ENCODE measurements around the gene CORO6. TPM values are rescaled to one million over a fixed set of nuclear protein-coding genes. Genes with fewer than 3 reads are reported as not detected.
"Not testable (repeated sequence)": the region's sequence is repeated elsewhere in the genome, so short reads cannot be mapped to it uniquely, and the experiment has no call there.

CORO6 gene
- total RNA-seq, 1 donor from 2014 or later, result 7.1 TPM

- no peak overlapping the region for H3K4me3 Mint-ChIP-seq (ENCODE audit: unreplicated experiment)
- TF ChIP-seq, protein P1, sequence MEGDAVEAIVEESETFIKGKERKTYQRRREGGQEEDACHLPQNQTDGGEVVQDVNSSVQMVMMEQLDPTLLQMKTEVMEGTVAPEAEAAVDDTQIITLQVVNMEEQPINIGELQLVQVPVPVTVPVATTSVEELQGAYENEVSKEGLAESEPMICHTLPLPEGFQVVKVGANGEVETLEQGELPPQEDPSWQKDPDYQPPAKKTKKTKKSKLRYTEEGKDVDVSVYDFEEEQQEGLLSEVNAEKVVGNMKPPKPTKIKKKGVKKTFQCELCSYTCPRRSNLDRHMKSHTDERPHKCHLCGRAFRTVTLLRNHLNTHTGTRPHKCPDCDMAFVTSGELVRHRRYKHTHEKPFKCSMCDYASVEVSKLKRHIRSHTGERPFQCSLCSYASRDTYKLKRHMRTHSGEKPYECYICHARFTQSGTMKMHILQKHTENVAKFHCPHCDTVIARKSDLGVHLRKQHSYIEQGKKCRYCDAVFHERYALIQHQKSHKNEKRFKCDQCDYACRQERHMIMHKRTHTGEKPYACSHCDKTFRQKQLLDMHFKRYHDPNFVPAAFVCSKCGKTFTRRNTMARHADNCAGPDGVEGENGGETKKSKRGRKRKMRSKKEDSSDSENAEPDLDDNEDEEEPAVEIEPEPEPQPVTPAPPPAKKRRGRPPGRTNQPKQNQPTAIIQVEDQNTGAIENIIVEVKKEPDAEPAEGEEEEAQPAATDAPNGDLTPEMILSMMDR (IDR thresholded peaks at IDR 0.05), result no peak
- no peaks in the 10 kb centered on the region for H3K9me3 Mint-ChIP-seq (ENCODE audit: unreplicated experiment)
- H3K27ac Mint-ChIP-seq (ENCODE audit: unreplicated experiment), result no peak overlapping the region
- H3K36me3 Mint-ChIP-seq (ENCODE audit: unreplicated experiment), result peaks cover 20% of the 10 kb centered on the region
- no peaks in the 10 kb centered on the region for H3K27me3 Mint-ChIP-seq (ENCODE audit: unreplicated experiment)
- DNase-seq (ENCODE audit: extremely low spot score, unreplicated experiment), result no peak
- H3K4me1 Mint-ChIP-seq (ENCODE audit: unreplicated experiment), result no peaks in the 10 kb centered on the region
Observed at GRCh38 chr17:29653995-29654714, 31.4 kb upstream of the CORO6 start.

- Mint-ChIP-seq H3K9me3 (ENCODE audit: unreplicated experiment) (no peaks in the 10 kb centered on the region), H3K4me3 (ENCODE audit: unreplicated experiment) (no peak overlapping the region), H3K27me3 (ENCODE audit: unreplicated experiment) (no peaks in the 10 kb centered on the region), H3K27ac (ENCODE audit: unreplicated experiment) (no peak overlapping the region), H3K36me3 (ENCODE audit: unreplicated experiment) (peaks cover 23% of the 10 kb centered on the region), H3K4me1 (ENCODE audit: unreplicated experiment) (no peaks in the 10 kb centered on the region)
- no peak for DNase-seq (ENCODE audit: extremely low spot score, unreplicated experiment)
- TF ChIP-seq, protein P1 (IDR thresholded peaks at IDR 0.05), result no peak
Observed at GRCh38 chr17:29652976-29653375, 30.3 kb upstream of the CORO6 start.

DNA sequence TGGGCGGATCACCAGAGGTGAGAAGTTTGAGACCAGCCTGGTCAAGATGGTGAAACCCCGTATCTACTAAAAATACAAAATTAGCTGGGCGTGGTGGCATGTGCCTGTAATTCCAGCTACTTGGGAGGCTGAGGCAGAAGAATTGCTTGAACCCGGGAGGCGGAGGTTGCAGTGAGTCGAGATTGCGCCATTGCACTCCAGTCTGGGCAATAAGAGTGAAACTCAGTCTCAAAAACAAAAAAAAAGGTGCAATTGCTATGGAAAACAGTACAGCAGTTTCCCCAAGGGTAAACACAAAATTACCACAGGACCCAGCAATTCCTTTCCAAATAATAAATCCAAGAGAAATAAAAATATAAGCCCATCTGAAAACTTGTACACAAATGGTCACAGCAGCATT lies 29.2 kb upstream of the CORO6 start:
- not testable (repeated sequence) for H3K4me3 Mint-ChIP-seq (ENCODE audit: unreplicated experiment); H3K27ac Mint-ChIP-seq (ENCODE audit: unreplicated experiment); H3K27me3 Mint-ChIP-seq (ENCODE audit: unreplicated experiment); H3K4me1 Mint-ChIP-seq (ENCODE audit: unreplicated experiment); H3K9me3 Mint-ChIP-seq (ENCODE audit: unreplicated experiment); DNase-seq (ENCODE audit: extremely low spot score, unreplicated experiment)
- H3K36me3 Mint-ChIP-seq (ENCODE audit: unreplicated experiment), result peaks cover 26% of the 10 kb centered on the region

DNA sequence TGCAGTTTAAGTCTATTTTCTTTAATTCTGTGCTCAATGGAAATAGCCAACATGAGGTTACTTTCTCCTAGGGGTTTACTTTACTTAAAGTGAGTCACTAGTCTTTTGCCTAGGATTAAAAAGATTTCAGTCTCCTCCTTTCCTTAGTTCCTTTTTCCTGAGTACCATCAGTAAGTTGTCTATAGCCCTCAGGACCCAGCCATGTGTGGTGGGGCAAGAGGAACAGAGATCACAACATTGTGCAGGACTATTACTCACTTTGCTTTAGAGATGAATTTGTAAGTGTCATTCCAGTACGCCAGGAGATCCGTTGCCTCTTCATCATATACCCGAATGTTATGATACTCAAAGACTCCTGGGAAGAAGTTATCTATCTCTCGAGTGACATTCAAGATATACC lies 27.7 kb upstream of the CORO6 start:
- Mint-ChIP-seq H3K4me1 (ENCODE audit: unreplicated experiment) (peaks cover 9% of the 10 kb centered on the region), H3K4me3 (ENCODE audit: unreplicated experiment) (no peak overlapping the region), H3K36me3 (ENCODE audit: unreplicated experiment) (peaks cover 16% of the 10 kb centered on the region), H3K27ac (ENCODE audit: unreplicated experiment) (no peak overlapping the region), H3K27me3 (ENCODE audit: unreplicated experiment) (no peaks in the 10 kb centered on the region), H3K9me3 (ENCODE audit: unreplicated experiment) (no peaks in the 10 kb centered on the region)
- no peak for DNase-seq (ENCODE audit: extremely low spot score, unreplicated experiment)
- TF ChIP-seq, protein P1 (IDR thresholded peaks at IDR 0.05), result no peak

GRCh38 chr17:29649359-29649758 lies 26.6 kb upstream of the CORO6 start:
- H3K27ac Mint-ChIP-seq (ENCODE audit: unreplicated experiment), result no peak overlapping the region
- DNase-seq (ENCODE audit: extremely low spot score, unreplicated experiment), result no peak
- no peaks in the 10 kb centered on the region for H3K9me3 Mint-ChIP-seq (ENCODE audit: unreplicated experiment)
- H3K27me3 Mint-ChIP-seq (ENCODE audit: unreplicated experiment), result no peaks in the 10 kb centered on the region
- peaks cover 17% of the 10 kb centered on the region for H3K4me1 Mint-ChIP-seq (ENCODE audit: unreplicated experiment)
- H3K4me3 Mint-ChIP-seq (ENCODE audit: unreplicated experiment), result no peak overlapping the region
- TF ChIP-seq, protein P1 (IDR thresholded peaks at IDR 0.05), result no peak
- H3K36me3 Mint-ChIP-seq (ENCODE audit: unreplicated experiment), result peaks cover 15% of the 10 kb centered on the region

All from osteocyte (in vitro differentiated cells).